Measurements from ENCODE around the gene TRIM54. TPM values are rescaled to one million over a fixed set of nuclear protein-coding genes. Genes with fewer than 3 reads are reported as not detected.
A peak's percentile ranks its signal among the peaks of the same experiment; 100 is the strongest.
"Not testable (repeated sequence)": the region's sequence is repeated elsewhere in the genome, so short reads cannot be mapped to it uniquely, and the experiment has no call there.

The TRIM54 gene
- total RNA-seq, 2 experiments from 2014 or later, result 0.16 to 0.23 TPM

DNA sequence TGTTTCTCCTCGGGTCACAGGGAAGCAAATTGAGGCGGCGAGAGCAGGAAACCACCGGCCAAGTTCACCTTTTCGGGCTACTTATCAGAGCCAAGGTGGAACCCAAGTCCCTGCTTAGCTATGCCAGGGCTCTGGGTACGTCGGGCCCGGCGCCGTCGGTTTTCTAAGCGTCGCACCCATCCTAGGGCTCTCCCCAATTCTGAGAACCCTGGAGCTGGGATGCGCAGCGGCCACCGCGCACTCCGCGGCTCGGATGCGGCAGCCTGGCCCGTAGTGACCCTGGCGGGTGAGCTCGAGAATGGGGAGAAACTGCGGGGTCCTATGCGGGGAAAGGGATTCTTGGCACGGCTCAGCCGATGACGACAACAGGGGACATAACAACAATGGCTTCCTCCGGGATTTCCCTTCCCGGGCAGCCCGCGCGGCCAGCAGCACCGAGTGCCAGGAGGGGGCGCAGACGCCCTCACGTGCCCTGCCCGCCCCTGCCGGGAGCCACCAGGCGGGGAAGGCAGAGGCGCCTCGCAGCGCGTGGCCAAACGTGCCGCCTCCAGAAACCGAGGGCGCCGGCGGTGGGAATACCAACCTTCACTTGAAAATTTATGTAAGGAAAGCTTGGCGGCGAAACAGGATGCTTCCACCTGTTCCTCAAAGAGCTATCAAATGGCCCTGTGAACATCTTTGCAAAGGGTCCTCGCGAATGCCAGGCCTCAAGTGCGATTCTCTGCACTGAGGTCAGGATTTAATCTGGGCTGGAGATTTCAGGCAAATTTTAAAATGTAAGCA lies 17.3 kb upstream of the TRIM54 start:
- Mint-ChIP-seq H3K9me3 (no peaks in the 10 kb centered on the region), H3K36me3 (ENCODE audit: low read depth) (no peaks in the 10 kb centered on the region), H3K27me3 (peaks cover 38% of the 10 kb centered on the region), H3K4me1 (ENCODE audit: low read depth) (peaks cover 24% of the 10 kb centered on the region), H3K4me3 (peak overlapping the region; percentile 65), H3K27ac (no peak overlapping the region)
- DNase-seq (peak; percentile 62), ATAC-seq (peak; percentile 50)
- TF ChIP-seq, protein P1, sequence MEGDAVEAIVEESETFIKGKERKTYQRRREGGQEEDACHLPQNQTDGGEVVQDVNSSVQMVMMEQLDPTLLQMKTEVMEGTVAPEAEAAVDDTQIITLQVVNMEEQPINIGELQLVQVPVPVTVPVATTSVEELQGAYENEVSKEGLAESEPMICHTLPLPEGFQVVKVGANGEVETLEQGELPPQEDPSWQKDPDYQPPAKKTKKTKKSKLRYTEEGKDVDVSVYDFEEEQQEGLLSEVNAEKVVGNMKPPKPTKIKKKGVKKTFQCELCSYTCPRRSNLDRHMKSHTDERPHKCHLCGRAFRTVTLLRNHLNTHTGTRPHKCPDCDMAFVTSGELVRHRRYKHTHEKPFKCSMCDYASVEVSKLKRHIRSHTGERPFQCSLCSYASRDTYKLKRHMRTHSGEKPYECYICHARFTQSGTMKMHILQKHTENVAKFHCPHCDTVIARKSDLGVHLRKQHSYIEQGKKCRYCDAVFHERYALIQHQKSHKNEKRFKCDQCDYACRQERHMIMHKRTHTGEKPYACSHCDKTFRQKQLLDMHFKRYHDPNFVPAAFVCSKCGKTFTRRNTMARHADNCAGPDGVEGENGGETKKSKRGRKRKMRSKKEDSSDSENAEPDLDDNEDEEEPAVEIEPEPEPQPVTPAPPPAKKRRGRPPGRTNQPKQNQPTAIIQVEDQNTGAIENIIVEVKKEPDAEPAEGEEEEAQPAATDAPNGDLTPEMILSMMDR (IDR thresholded peaks at IDR 0.05), result no peak
- ChIA-PET POLR2A (interaction anchor here (0.8 to 1.6 kb wide), 7 partner anchors 14 to 105 kb away, joined by 3 to 7 read pairs (median 3); partner anchors contain the start of genes ATRAID, EIF2B4, SLC5A6 and SNX17), CTCF (interaction anchor here (0.7 to 5.5 kb wide), 15 partner anchors 9 to 418 kb away, joined by 3 to 76 read pairs (median 4); partner anchors contain the start of genes ABHD1 and TRIM54)
- intact Hi-C loops (cut with micrococcal nuclease), result no loop called here

DNA sequence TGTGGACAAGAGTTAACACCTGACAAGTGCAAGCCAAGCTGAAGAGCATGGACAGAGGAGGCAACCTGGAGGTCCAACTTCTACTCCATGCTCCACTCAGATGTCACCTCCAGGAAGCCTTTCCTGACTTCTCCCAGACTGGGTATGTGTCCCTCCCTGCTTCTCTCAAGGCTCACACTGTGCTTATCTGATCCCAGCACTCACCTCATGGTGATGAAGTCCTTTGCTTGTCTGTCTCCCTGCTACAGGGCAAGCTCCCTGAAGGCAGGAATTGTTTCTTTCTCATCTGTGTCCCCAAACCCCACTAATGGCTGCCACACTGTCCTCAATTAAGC lies 16.7 kb upstream of the TRIM54 start:
- ATAC-seq (no peak), DNase-seq (no peak)
- TF ChIP-seq, protein P1 (IDR thresholded peaks at IDR 0.05), result no peak
- intact Hi-C loops (cut with micrococcal nuclease), result no loop called here
- H3K4me1 Mint-ChIP-seq (ENCODE audit: low read depth), result peaks cover 24% of the 10 kb centered on the region
- H3K36me3 Mint-ChIP-seq (ENCODE audit: low read depth), result no peaks in the 10 kb centered on the region
- peak overlapping the region; percentile 28 for H3K4me3 Mint-ChIP-seq
- H3K27me3 Mint-ChIP-seq, result peaks cover 35% of the 10 kb centered on the region
- H3K9me3 Mint-ChIP-seq, result no peaks in the 10 kb centered on the region
- POLR2A ChIA-PET, result interaction anchor here (0.8 to 1.6 kb wide), 5 partner anchors 14 to 104 kb away, joined by 3 to 7 read pairs (median 3); partner anchors contain the start of genes EIF2B4 and SNX17
- H3K27ac Mint-ChIP-seq, result no peak overlapping the region
- CTCF ChIA-PET, result interaction anchor here (0.7 to 5.5 kb wide), 13 partner anchors 8 to 418 kb away, joined by 3 to 76 read pairs (median 5); partner anchors contain the start of genes ABHD1 and TRIM54

DNA sequence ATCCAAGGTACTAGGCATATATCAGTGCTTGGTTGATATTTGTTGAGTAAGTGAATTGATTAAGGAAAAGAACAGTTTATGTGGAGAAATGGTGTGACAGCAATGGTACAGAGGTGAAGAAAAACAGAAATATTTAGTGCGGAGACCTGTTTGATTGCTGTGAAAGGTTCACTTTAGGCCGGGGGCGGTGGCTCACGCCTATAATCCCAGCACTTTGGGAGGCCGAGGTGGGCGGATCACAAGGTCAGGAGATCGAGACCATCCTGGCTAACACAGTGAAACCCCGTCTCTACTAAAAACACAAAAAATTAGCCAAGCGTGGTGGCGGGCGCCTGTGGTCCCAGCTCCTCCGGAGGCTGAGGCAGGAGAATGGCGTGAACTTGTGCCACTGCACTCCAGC lies 13.9 kb upstream of the TRIM54 start:
- H3K9me3 Mint-ChIP-seq; POLR2A ChIA-PET; H3K27ac Mint-ChIP-seq; ATAC-seq; H3K36me3 Mint-ChIP-seq (ENCODE audit: low read depth); intact Hi-C loops (cut with micrococcal nuclease); H3K4me3 Mint-ChIP-seq; DNase-seq: not testable (repeated sequence)
- CTCF ChIA-PET, result interaction anchor here (5.5 kb wide), 1 partner anchor 12 kb away, joined by 76 read pairs; the partner anchor contains the start of gene TRIM54
- H3K27me3 Mint-ChIP-seq, result peaks cover 17% of the 10 kb centered on the region
- H3K4me1 Mint-ChIP-seq (ENCODE audit: low read depth), result peaks cover 18% of the 10 kb centered on the region

DNA sequence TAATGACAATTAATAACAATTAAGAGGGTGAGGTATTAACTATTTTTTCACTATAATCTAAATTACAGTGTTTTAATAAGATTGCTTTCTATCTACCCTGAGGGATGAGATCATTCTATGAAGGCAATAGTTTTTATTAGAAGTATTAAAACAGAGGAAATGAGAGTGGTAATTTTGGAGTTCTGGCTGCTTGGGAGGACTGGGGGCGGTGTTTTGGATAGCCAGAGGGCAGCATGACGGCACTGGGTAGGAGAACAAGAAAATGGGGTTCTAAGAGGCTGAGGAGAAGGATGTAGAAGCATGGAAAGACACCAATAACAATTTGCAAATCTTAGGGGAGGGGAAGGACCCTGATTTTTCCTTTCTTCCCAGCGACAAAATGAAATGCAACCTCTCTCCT lies 12.1 kb upstream of the TRIM54 start:
- no peak for DNase-seq
- H3K27ac Mint-ChIP-seq, result no peak overlapping the region
- peaks cover 5% of the 10 kb centered on the region for H3K4me1 Mint-ChIP-seq (ENCODE audit: low read depth)
- intact Hi-C loops (cut with micrococcal nuclease), result no loop called here
- ATAC-seq, result no peak
- peaks cover 4% of the 10 kb centered on the region for H3K27me3 Mint-ChIP-seq
- TF ChIP-seq, protein P1 (IDR thresholded peaks at IDR 0.05), result no peak
- ChIA-PET POLR2A (interaction anchor here (1.4 kb wide), 1 partner anchor 22 kb away, joined by 3 read pairs; no protein-coding TSS in a partner anchor), CTCF (interaction anchor here (1.6 to 4.4 kb wide), 2 partner anchors 10 to 33 kb away, joined by 7 to 30 read pairs; no protein-coding TSS in a partner anchor)
- no peaks in the 10 kb centered on the region for H3K9me3 Mint-ChIP-seq
- no peak overlapping the region for H3K4me3 Mint-ChIP-seq
- H3K36me3 Mint-ChIP-seq (ENCODE audit: low read depth), result no peaks in the 10 kb centered on the region

DNA sequence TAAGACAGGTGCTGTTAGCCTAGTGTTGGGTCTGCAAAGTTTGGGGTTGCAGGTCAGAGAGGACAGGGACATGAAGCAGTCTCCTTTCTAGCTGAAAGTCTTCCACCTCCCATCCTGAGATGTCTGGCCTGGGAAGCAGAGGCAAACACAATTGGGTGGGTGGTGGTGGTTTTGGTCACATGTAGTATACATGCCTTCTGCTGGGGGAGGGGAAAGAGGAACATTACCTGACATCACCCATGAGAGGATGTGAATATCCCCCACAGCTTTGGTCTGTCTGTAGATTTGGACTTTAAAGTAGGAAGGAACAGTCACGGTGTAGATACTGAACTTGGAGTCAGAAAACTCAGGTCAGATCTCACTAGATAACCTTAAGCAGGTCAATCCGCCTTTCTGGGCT lies 11.6 kb upstream of the TRIM54 start:
- CTCF ChIA-PET, result interaction anchor here (0.6 to 4.4 kb wide), 4 partner anchors 10 to 32 kb away, joined by 3 to 30 read pairs (median 6); no protein-coding TSS in a partner anchor
- peak; percentile 13 for DNase-seq
- Mint-ChIP-seq H3K36me3 (ENCODE audit: low read depth) (no peaks in the 10 kb centered on the region), H3K27me3 (peaks cover 4% of the 10 kb centered on the region), H3K4me3 (no peak overlapping the region), H3K27ac (no peak overlapping the region), H3K9me3 (no peaks in the 10 kb centered on the region), H3K4me1 (ENCODE audit: low read depth) (no peaks in the 10 kb centered on the region)
- TF ChIP-seq, protein P1 (IDR thresholded peaks at IDR 0.05), result no peak
- peak; percentile 49 for ATAC-seq
- POLR2A ChIA-PET, result interaction anchor here (1.4 kb wide), 1 partner anchor 23 kb away, joined by 3 read pairs; no protein-coding TSS in a partner anchor
- intact Hi-C loops (cut with micrococcal nuclease), result no loop called here

Measured in activated CD8-positive, alpha-beta T cell treated with anti-CD3 and anti-CD28 coated beads for 36 hours (primary cell).